SK-N-SH (cell line): ENCODE data around the gene SAA4. TPM values are rescaled to one million over a fixed set of nuclear protein-coding genes. Genes with fewer than 3 reads are reported as not detected.

Experiments used
- CTCF ChIA-PET: fragments of 300-600, 350-600 bp; formaldehyde crosslinking; extraction: SDS; loops from one replicate; lab custom pipeline; 2021; lab: Yijun Ruan, JAX
- POLR2A ChIA-PET: fragments of 350-600 bp; sonication (Branson Sonifier 250); formaldehyde crosslinking; extraction: SDS; loops from one replicate; lab custom pipeline; 2020; ENCODE audit warnings: antibody characterized with exemption, inconsistent platforms; lab: Yijun Ruan, JAX
- DNase-seq: peaks from one replicate; pipeline ENCODE4 v3.0.0; 2012
- H2AFZ ChIP-seq: fragments of 200-600 bp; sonication (generic); 2 replicates; pipeline ENCODE4 v1.8.1; 2016; ENCODE audit warnings: antibody characterized with exemption, mild to moderate bottlenecking, low read depth
- H3F3A ChIP-seq: fragments of 200-600 bp; sonication (generic); replicated peaks from 2 replicates; pipeline ENCODE3; 2016; ENCODE audit warnings: antibody characterized with exemption, mild to moderate bottlenecking; ENCODE audit not compliant: insufficient read depth
- H3K27ac ChIP-seq, 2 experiments: fragments of 200-500 bp in 1 of 2; fragments of 200-600 bp in 1 of 2; sonication (Bioruptor generic) in 1 of 2; sonication (generic), shearing (Covaris generic) in 1 of 2; 2 replicates each; pipeline versions ENCODE4 v1.5.1 to v1.6.1; 2014 to 2016; ENCODE audit warnings: low read depth in 2 of 2, inconsistent platforms in 1 of 2, low read length in 1 of 2, mild to moderate bottlenecking in 1 of 2, mixed read lengths in 1 of 2
- H3K27me3 ChIP-seq: fragments of 200-600 bp; sonication (generic), shearing (Covaris generic); 2 replicates; pipeline ENCODE4 v1.6.1; 2016; ENCODE audit warnings: mixed run types; ENCODE audit not compliant: insufficient read depth
- H3K36me3 ChIP-seq, 2 experiments: fragments of 200-500 bp in 1 of 2; fragments of 200-600 bp in 1 of 2; sonication (Bioruptor generic) in 1 of 2; sonication (generic) in 1 of 2; replicated peaks in 1 of 2; 2 replicates each; pipeline versions ENCODE3 to v1.5.1; 2014 to 2016; ENCODE audit warnings: low read length in 1 of 2, mild to moderate bottlenecking in 1 of 2; ENCODE audit not compliant: insufficient read depth in 2 of 2, control insufficient read depth in 1 of 2
- H3K4me1 ChIP-seq, 2 experiments: fragments of 200-500 bp in 1 of 2; fragments of 200-600 bp in 1 of 2; sonication (Bioruptor generic) in 1 of 2; sonication (generic), shearing (Covaris generic) in 1 of 2; 2 replicates each; pipeline versions ENCODE4 v1.5.1 to v1.6.1; 2014 to 2016; ENCODE audit warnings: low read depth in 1 of 2, low read length in 1 of 2, mixed run types in 1 of 2; ENCODE audit not compliant: insufficient read depth in 2 of 2, control insufficient read depth in 1 of 2
- H3K4me2 ChIP-seq: fragments of 200-600 bp; sonication (generic), shearing (Covaris generic); 2 replicates; pipeline ENCODE4 v1.6.1; 2017; ENCODE audit warnings: mixed run types
- H3K4me3 ChIP-seq, 2 experiments: fragments of 200-500 bp in 1 of 2; fragments of 200-600 bp in 1 of 2; sonication (Bioruptor generic) in 1 of 2; sonication (generic), shearing (Covaris generic) in 1 of 2; 2 replicates each; pipeline versions ENCODE4 v1.5.1 to v1.8.1; 2014 to 2016; ENCODE audit warnings: low read depth in 2 of 2, inconsistent platforms in 1 of 2, low read length in 1 of 2, mild to moderate bottlenecking in 1 of 2, mixed read lengths in 1 of 2, moderate library complexity in 1 of 2
- H3K79me2 ChIP-seq: fragments of 200-600 bp; sonication (generic); 2 replicates; pipeline ENCODE4 v1.8.1; 2017; ENCODE audit warnings: mild to moderate bottlenecking; ENCODE audit not compliant: insufficient read depth
- H3K9ac ChIP-seq: fragments of 200-600 bp; sonication (generic); 2 replicates; pipeline ENCODE4 v1.6.1; 2017; ENCODE audit warnings: mixed run types
- H3K9me2 ChIP-seq: fragments of 200-600 bp; sonication (generic); 2 replicates; pipeline ENCODE4 v1.6.1; 2017; ENCODE audit warnings: mixed run types
- H3K9me3 ChIP-seq: fragments of 200-600 bp; sonication (generic); 2 replicates; pipeline ENCODE4 v1.6.1; 2017; ENCODE audit warnings: mixed run types, mild to moderate bottlenecking, moderate library complexity
- H4K20me1 ChIP-seq: fragments of 200-600 bp; sonication (generic); 2 replicates; pipeline ENCODE4 v1.6.1; 2017; ENCODE audit warnings: mild to moderate bottlenecking, mixed run types; ENCODE audit not compliant: insufficient read depth
- CHD2 ChIP-seq: fragments of 150-350 bp; IDR thresholded peaks from 2 replicates; pipeline ENCODE4 v1.6.1; 2018; ENCODE audit warnings: low read length; ENCODE audit not compliant: partially characterized antibody
- GATA2 ChIP-seq: sonication (generic); formaldehyde crosslinking; IDR thresholded peaks from 2 replicates; pipeline ENCODE4 v1.5.0; 2020; ENCODE audit warnings: mild to moderate bottlenecking, missing genetic modification reagents
- IRF3 ChIP-seq: fragments of 150-350 bp; IDR thresholded peaks from 2 replicates; pipeline ENCODE4 v1.6.1; 2016; ENCODE audit warnings: mild to moderate bottlenecking, low read depth, low read length
- NFIC ChIP-seq: IDR thresholded peaks from 2 replicates; pipeline ENCODE4 v1.4.0; 2012; ENCODE audit warnings: borderline replicate concordance
- RAD21 ChIP-seq: IDR thresholded peaks from 2 replicates; pipeline ENCODE4 v1.6.1; 2012; ENCODE audit warnings: mild to moderate bottlenecking, low read length
- RCOR1 ChIP-seq: fragments of 150-350 bp; IDR thresholded peaks from 2 replicates; pipeline ENCODE4 v1.6.1; 2017; ENCODE audit warnings: antibody characterized with exemption, low read length
- SMC3 ChIP-seq: IDR thresholded peaks from 2 replicates; pipeline ENCODE4 v1.6.1; 2012; ENCODE audit warnings: low read depth, low read length, improper control_type of control experiment
- WGBS: methylation state at CpG from one replicate; pipeline ENCODE4 v1.1.6; 2017; ENCODE audit warnings: low lambda C conversion rate; 5-methylcytosine and 5-hydroxymethylcytosine counted together
- polyA plus RNA-seq, 3 experiments: library from polyadenylated mRNA; depleted of rRNA; stranded (reverse); fragments of >200 nt; gene quantifications; 2 replicates each; pipeline ENCODE4 v1.2.3, GENCODE V29; 2012
- TF ChIP-seq, protein P1 (sequence below): IDR thresholded peaks from 2 replicates; pipeline ENCODE4 v1.4.0; 2012; ENCODE audit warnings: low read depth
- TF ChIP-seq, protein P2 (sequence below): IDR thresholded peaks from 2 replicates; pipeline ENCODE4 v1.4.0; 2012; ENCODE audit warnings: low read depth, borderline replicate concordance
- TF ChIP-seq, protein P3 (sequence below): fragments of 200-600 bp; sonication (generic); IDR thresholded peaks from 2 replicates; pipeline ENCODE4 v1.6.1; 2017; ENCODE audit warnings: antibody characterized with exemption, mild to moderate bottlenecking, moderate library complexity

SAA4 gene
- polyA plus RNA-seq, 1 of the 3 experiments (the other 2 are of a cell fraction): not detected

GRCh38 chr11:18235394-18236334 is 938 bp downstream of the SAA4 start:
- no peaks in the 10 kb centered on the region for H3K9me3 ChIP-seq
- CTCF ChIA-PET: interaction anchor here (1.7 to 2.1 kb wide), 2 partner anchors 8 to 10 kb away, joined by 5 to 10 read pairs; no protein-coding TSS in a partner anchor

GRCh38 chr11:18233912-18234311 is 2.7 kb downstream of the SAA4 start:
- no peaks in the 10 kb centered on the region for H4K20me1 ChIP-seq
- no peaks in the 10 kb centered on the region for H3K79me2 ChIP-seq
- no peak for DNase-seq
- H2AFZ ChIP-seq: no peak overlapping the region
- peaks cover 13% of the 10 kb centered on the region; the same call in 1 of the 2 replicates for H3K27me3 ChIP-seq
- no peaks in the 10 kb centered on the region for H3K4me1 ChIP-seq
- ChIA-PET POLR2A (no interaction called here), CTCF (interaction anchor here (2.1 kb wide), 1 partner anchor 10 kb away, joined by 10 read pairs; no protein-coding TSS in a partner anchor)
- H3K9ac ChIP-seq: no peak overlapping the region
- no peaks in the 10 kb centered on the region for H3K36me3 ChIP-seq
- no peaks in the 10 kb centered on the region for H3K9me2 ChIP-seq
- TF ChIP-seq NFIC: no peak
- TF ChIP-seq CHD2: no peak
- TF ChIP-seq, protein P1, sequence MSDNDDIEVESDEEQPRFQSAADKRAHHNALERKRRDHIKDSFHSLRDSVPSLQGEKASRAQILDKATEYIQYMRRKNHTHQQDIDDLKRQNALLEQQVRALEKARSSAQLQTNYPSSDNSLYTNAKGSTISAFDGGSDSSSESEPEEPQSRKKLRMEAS: no peak
- TF ChIP-seq, protein P2, sequence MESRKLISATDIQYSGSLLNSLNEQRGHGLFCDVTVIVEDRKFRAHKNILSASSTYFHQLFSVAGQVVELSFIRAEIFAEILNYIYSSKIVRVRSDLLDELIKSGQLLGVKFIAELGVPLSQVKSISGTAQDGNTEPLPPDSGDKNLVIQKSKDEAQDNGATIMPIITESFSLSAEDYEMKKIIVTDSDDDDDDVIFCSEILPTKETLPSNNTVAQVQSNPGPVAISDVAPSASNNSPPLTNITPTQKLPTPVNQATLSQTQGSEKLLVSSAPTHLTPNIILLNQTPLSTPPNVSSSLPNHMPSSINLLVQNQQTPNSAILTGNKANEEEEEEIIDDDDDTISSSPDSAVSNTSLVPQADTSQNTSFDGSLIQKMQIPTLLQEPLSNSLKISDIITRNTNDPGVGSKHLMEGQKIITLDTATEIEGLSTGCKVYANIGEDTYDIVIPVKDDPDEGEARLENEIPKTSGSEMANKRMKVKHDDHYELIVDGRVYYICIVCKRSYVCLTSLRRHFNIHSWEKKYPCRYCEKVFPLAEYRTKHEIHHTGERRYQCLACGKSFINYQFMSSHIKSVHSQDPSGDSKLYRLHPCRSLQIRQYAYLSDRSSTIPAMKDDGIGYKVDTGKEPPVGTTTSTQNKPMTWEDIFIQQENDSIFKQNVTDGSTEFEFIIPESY: no peak
- no peaks in the 10 kb centered on the region for H3K9me3 ChIP-seq
- H3F3A ChIP-seq: no peaks in the 10 kb centered on the region
- no peak overlapping the region for H3K27ac ChIP-seq
- H3K4me3 ChIP-seq: no peak overlapping the region
- H3K4me2 ChIP-seq: no peak overlapping the region
- WGBS: 30% methylated on average over 4 of the region's 4 CpGs

More at GRCh38 chr11:18235394-18236334, 938 bp downstream of the SAA4 start:
- no peaks in the 10 kb centered on the region for H3K79me2 ChIP-seq
- no peak overlapping the region for H3K9ac ChIP-seq
- H3K4me3 ChIP-seq: no peak overlapping the region
- H3K36me3 ChIP-seq: no peaks in the 10 kb centered on the region
- no peak overlapping the region for H2AFZ ChIP-seq
- TF ChIP-seq, protein P3, sequence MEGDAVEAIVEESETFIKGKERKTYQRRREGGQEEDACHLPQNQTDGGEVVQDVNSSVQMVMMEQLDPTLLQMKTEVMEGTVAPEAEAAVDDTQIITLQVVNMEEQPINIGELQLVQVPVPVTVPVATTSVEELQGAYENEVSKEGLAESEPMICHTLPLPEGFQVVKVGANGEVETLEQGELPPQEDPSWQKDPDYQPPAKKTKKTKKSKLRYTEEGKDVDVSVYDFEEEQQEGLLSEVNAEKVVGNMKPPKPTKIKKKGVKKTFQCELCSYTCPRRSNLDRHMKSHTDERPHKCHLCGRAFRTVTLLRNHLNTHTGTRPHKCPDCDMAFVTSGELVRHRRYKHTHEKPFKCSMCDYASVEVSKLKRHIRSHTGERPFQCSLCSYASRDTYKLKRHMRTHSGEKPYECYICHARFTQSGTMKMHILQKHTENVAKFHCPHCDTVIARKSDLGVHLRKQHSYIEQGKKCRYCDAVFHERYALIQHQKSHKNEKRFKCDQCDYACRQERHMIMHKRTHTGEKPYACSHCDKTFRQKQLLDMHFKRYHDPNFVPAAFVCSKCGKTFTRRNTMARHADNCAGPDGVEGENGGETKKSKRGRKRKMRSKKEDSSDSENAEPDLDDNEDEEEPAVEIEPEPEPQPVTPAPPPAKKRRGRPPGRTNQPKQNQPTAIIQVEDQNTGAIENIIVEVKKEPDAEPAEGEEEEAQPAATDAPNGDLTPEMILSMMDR: no peak
- no peak for TF ChIP-seq RAD21
- TF ChIP-seq GATA2 (CRISPR knock-in tag): no peak
- TF ChIP-seq SMC3: no peak
- no peak for TF ChIP-seq CHD2
- TF ChIP-seq RCOR1: no peak
- TF ChIP-seq IRF3: no peak
- no peaks in the 10 kb centered on the region for H4K20me1 ChIP-seq
- H3K27ac ChIP-seq: no peak overlapping the region
- no peaks in the 10 kb centered on the region for H3K4me1 ChIP-seq
- H3K4me2 ChIP-seq: no peak overlapping the region
- H3K9me2 ChIP-seq: no peaks in the 10 kb centered on the region
- no peaks in the 10 kb centered on the region for H3F3A ChIP-seq
- DNase-seq: no peak
- WGBS: 24% methylated on average over 8 of the region's 8 CpGs
- POLR2A ChIA-PET: no interaction called here
- peaks cover 13% of the 10 kb centered on the region; the same call in 1 of the 2 replicates for H3K27me3 ChIP-seq
